Activated CD4-positive, alpha-beta T cell treated with anti-CD3 and anti-CD28 coated beads, Interleukin-10, Interleukin-2, amounts not matched to agents 100 ng/mL and 50 ng/mL, durations not matched to agents 16 hours and 8 hours (primary cell): ENCODE measurements around the gene NADK.
A peak's percentile ranks its signal among the peaks of the same experiment; 100 is the strongest.

Experiments
- DNase-seq: peaks from one replicate; pipeline ENCODE4 v3.0.0-alpha.2; 2020

Gene NADK

DNA sequence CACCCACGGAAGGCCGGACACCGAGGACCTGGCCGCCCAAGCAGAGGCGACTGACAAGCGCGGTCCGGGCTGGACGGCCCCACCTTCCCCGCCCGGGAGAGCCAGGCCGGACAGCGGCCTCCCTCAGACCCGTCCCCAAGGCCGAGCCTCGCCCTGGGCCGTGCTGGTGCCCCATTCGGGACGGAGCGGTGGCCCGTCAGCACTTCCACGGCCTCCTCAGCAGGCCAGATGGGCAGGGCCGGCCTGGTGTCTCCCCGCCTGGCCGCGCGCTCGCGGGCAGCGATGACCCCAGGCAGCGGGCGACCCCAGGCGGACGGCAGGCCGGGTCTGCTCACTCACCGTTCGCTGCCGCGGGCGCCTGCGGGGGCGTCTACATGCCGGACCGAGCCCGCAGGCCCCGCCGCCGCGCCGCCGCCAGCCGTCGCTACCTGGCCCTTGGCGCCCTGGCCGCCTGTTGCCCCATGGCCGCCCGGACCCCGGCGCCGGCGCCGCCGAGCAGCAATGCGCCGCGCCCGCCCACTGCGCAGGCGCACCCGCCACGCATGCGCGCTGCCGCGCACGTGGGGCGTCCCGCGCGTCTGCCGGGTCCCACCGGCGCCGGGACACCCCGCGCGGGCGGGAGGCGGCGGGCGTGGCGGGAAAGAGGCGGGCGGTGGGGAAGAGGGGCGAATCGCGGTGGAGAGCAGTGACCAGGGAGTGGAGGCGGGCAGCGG is at the start of gene NADK:
Gene NADK (minus strand): TSS at position 521 of the 713 bp plus-strand sequence. CDS start 13,064 bp downstream, outside the sequence.
- DNase-seq: peak; percentile 83

DNA sequence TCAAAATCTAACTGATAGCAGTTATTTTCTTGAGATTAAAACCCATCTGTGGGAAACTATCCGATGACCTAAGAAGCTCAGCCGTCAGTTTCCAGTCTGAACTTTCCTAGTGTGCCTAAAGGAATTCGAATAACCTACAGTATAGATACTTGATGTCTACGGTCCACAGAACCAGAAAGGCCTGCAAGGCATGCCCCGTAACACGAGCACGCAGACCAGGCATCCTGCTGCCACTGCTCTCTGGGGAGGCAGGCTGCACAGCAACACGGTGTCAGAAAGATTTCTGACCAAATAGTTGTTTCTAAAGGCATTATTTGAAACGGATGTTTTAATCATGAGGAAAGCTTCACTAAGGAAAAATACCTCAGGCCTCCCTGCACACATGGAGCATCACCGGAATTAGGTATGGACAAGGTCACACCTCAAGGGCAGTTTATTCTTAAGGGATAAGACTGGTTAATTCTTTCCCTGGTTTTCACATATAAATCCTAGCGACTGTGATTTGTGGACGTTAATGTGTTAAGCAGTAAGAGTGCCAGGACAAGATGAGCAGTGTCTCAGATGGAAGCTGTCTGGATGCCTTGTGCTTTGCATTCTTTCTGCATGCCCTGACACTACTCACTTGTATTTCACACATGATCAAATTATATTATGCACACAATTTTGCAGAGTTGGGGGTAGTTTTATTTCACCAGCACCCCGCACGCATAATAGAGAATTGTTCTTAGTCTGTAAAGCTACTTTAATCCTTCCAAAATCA is 49.0 kb upstream of the NADK start:
- no peak for DNase-seq

- DNase-seq: peak; percentile 27
Observed at GRCh38 chr1:1826356-1827088, 48.3 kb upstream of the NADK start.

DNA sequence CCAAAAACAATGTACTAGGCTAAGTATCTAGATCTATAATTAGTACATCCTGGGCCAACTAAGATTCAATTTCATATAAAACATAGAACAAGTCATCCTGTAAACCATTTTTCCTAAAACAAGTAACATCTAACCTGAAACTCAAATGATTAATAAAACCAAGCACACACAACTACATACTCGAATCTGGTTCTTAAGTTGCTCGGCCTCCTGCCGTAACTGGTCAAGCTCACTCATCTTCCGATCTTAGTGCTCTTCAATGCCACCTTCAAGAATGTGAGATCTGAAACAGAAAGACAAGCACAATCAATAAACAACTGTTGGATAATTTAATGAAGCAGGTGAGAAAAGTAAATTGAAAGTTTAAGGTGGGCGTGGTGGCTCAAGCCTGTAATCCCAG is 46.9 kb upstream of the NADK start:
- peak; percentile 58 for DNase-seq

- DNase-seq: no peak
Observed at GRCh38 chr1:1819762-1820161, 41.5 kb upstream of the NADK start.

DNA sequence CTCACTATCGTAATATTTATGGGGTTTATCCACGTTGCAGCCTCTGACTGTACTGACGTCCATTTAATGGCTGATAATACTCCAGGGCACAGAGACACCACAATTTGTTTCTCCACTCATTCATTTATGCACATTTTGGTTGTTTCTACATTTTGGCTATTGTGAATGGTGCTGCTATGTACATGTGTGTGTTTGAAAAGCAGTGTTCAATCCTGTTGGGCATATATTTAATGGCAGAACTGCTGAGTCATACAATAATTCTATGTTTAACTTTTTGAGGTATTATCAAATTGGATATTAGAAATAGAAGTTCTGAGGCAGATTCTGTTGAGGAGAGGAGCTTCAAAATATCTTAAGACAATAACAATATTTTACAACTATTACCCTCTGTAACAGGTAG is 39.0 kb upstream of the NADK start:
- DNase-seq: no peak

DNA sequence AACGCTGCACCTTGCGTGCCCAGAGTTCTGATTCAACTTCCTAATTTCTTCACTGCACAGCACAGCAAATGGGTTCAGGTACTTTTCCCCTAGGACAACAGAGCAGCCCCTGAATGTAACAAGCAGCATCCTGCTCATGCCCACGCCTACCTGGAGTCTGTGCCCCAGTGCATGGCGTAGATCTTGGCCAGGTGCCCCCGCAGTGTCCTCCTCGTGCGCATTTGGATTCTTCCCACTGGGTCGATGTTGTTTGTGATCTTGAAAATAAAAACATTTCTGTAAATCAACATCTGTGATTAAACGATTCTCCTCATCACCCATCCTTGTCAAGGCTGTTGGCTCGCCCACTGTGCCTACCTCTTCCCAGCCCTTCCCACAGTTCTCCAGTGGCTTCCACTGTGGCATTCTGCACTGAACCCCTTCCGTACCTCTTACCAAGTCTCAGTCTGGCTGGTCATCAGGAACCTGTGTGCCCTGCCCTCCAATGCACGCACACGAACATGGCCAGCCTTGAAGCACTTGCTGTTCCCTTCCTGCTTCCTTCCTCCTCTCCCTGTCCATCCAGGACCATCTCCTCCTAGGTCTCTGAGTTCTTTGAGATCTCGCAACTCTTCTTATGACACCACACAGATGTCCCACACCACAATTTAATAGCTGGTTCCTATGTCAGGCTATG is 37.5 kb upstream of the NADK start:
- DNase-seq: no peak

DNA sequence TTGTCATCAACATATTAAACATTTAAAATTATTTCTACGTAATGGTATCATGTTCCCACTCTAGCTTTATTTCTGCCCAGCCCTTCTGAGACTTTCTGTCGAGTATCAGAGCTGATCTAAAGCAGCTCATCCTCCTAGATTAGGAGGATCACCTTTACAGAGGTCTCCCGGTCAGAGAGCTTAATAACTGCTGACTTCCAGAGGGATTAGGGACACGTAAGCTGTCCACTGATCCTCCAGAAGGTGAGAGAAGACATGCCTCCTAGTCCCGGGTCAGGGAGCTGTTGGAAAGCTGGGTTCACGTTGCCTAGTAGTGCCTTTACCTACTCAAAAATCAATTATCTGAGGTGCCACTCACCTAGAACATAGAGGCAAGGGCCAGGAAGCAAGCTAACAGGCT is 31.2 kb upstream of the NADK start:
- no peak for DNase-seq

GRCh38 chr1:1808206-1808605 is 29.9 kb upstream of the NADK start:
- no peak for DNase-seq

DNA sequence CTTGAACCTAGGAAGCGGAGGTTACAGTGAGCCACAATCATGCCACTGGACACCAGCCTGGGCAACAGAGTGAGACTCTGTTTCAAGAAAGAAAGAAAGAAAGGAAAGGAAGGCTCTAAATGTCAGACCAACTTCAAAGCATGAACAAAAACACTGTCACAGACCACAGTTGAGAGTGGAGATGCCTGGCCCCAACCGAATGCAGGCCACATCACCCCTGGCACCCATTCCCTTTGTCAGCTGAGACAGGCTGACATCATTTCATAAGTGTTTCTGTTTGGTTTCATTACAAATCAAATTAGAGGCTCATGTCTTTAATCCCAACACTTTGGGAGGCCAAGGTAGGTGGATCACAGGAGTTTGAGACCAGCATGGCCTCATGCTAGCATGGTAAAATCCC is 28.6 kb upstream of the NADK start:
- no peak for DNase-seq

- DNase-seq: no peak
Observed at GRCh38 chr1:1804301-1804700, 26.0 kb upstream of the NADK start.

GRCh38 chr1:1802871-1803270 is 24.6 kb upstream of the NADK start:
- DNase-seq: no peak

GRCh38 chr1:1799716-1800115 is 21.4 kb upstream of the NADK start:
- no peak for DNase-seq

DNA sequence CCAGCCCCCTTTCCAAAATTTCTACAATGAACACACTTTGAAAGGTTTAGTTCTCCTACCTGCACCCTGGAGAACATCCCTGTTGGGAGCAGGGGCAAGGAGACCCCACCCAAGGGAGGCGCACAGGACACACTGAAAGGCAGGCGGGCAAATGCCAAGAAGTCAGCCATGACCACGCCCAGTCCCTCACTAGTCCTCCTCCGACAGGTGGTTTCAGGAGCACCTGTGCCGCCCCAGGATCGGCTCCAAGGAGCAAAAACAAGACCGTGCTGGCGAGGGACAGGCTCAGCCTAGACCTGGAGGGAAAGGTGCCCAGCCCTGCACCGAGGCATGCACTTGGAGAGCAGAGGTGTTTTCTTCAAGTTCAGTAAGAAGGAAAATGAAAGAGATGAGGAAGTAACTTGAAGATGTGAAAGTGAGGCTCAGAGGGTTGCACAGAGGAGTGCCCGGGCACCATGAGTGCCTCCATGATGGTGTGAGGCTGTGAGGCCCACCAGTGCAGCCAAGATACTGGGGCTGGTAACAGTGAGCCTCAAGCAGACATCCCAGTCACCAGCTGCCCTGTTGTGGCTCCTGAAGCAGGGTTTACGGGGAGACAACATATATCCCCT is 19.6 kb upstream of the NADK start:
- no peak for DNase-seq

DNA sequence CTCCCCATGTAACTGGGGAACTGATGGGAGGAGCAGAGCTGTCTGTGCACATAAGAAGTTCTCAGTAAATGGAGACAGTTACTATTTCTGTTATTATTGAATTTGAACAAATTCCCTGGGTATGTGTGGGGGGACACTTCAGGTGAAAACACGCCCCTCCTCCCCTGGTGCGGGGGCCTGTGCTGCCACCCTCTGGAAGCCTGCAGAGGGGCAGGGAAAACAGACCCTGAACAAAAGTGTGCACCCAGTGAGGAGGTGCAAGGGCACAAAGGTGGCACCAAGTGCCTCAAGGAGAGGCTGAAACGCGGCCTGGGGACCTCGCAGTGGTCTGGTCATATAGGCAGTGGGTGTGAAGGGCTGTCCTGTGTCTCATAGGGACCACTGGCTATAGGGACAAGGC is 18.2 kb upstream of the NADK start:
- no peak for DNase-seq

- DNase-seq: no peak
Observed at GRCh38 chr1:1794999-1795398, 16.7 kb upstream of the NADK start.

GRCh38 chr1:1793481-1794244 is 15.4 kb upstream of the NADK start:
- no peak for DNase-seq

- no peak for DNase-seq
Observed at GRCh38 chr1:1788646-1789431, 10.6 kb upstream of the NADK start.

- DNase-seq: no peak
Observed at GRCh38 chr1:1788136-1788535, 9.9 kb upstream of the NADK start.

DNA sequence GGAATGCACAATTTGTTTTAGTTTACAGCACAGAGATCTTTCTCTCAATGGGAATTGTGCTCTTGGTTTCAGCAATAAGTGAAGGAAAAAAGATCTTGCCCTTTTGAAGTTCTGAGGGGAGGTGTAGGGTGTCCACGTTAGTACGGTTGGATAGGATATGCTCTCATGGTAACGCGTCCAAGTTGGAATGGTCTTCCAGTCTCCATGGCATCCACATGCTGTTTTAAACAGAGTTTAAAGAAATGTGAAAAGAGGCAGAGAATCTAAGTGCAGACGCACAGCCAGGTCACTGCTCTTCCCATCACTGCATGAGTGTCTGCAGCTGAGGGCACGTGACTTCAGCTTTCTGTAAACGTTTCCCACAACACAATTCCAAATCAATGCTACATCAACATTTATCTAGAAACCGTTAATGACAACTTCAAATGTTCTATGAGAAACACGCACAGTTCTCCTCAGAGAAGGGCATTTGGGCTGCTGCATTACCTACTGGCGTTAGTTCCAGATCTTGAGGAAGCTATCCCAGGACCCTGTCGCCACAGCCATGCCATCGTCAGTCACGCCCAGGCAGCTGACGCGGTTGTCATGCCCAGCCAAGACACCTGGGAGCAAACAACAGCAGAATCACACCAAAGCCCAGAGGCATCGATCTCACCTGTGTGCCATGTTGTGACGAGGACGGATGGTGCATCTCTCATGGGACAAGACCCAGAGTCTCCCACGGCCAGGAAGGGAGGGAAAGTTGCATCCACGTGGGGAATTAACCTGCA is 8.8 kb upstream of the NADK start:
- DNase-seq: no peak
